ENCODE results near the gene HMCN2. TPM values are rescaled to one million over a fixed set of nuclear protein-coding genes. Genes with fewer than 3 reads are reported as not detected.

The HMCN2 gene
- total RNA-seq, 2 donors from 2014 or later, result 2.9 to 5.5 TPM

GRCh38 chr9:130306823-130307666 lies 41.5 kb downstream of the HMCN2 start:
- Histone ChIP-seq H3K4me1 (replicated peaks) (no peaks in the 10 kb centered on the region), H3K27ac (no peak overlapping the region), H3K36me3 (no peaks in the 10 kb centered on the region), H3K4me3 (no peak overlapping the region), H3K27me3 (replicated peaks; ENCODE audit: insufficient read depth) (no peaks in the 10 kb centered on the region), H3K9me3 (no peaks in the 10 kb centered on the region)
- no peak for DNase-seq (ENCODE audit: low spot score)
- 76% methylated on average over 21 of the region's 21 CpGs for WGBS
- intact Hi-C loops (cut with DNase I), result no loop called here
- TF ChIP-seq POLR2AphosphoS5 (IDR thresholded peaks at IDR 0.05) (no peak), CTCF (IDR thresholded peaks at IDR 0.05) (no peak), POLR2A (IDR thresholded peaks at IDR 0.05) (no peak)

- no peaks in the 10 kb centered on the region for H3K4me1 ChIP-seq (replicated peaks)
- TF ChIP-seq CTCF (IDR thresholded peaks at IDR 0.05) (no peak), POLR2A (IDR thresholded peaks at IDR 0.05) (no peak), POLR2AphosphoS5 (IDR thresholded peaks at IDR 0.05) (no peak)
- WGBS, result 93% methylated on average over 5 of the region's 5 CpGs
Measured at GRCh38 chr9:130307667-130307943, 42.0 kb downstream of the HMCN2 start.

GRCh38 chr9:130308081-130308571 lies 42.6 kb downstream of the HMCN2 start:
- 73% methylated on average over 14 of the region's 14 CpGs for WGBS
- intact Hi-C loops (cut with DNase I), result no loop called here
- Histone ChIP-seq H3K4me3 (no peak overlapping the region), H3K27ac (no peak overlapping the region), H3K27me3 (replicated peaks; ENCODE audit: insufficient read depth) (no peaks in the 10 kb centered on the region), H3K36me3 (no peaks in the 10 kb centered on the region), H3K4me1 (replicated peaks) (no peaks in the 10 kb centered on the region), H3K9me3 (no peaks in the 10 kb centered on the region)
- TF ChIP-seq POLR2AphosphoS5 (IDR thresholded peaks at IDR 0.05) (no peak), CTCF (IDR thresholded peaks at IDR 0.05) (no peak), POLR2A (IDR thresholded peaks at IDR 0.05) (no peak)
- no peak for DNase-seq (ENCODE audit: low spot score)

More at GRCh38 chr9:130307667-130307943, 42.0 kb downstream of the HMCN2 start:
- H3K4me3 ChIP-seq, result no peak overlapping the region
- H3K36me3 ChIP-seq, result no peaks in the 10 kb centered on the region
- H3K9me3 ChIP-seq, result no peaks in the 10 kb centered on the region
- H3K27me3 ChIP-seq (replicated peaks; ENCODE audit: insufficient read depth), result no peaks in the 10 kb centered on the region
- DNase-seq (ENCODE audit: low spot score), result no peak
- intact Hi-C loops (cut with DNase I), result no loop called here
- H3K27ac ChIP-seq, result no peak overlapping the region

- Histone ChIP-seq H3K9me3 (no peaks in the 10 kb centered on the region), H3K27ac (no peak overlapping the region), H3K4me3 (no peak overlapping the region), H3K4me1 (replicated peaks) (no peaks in the 10 kb centered on the region), H3K36me3 (no peaks in the 10 kb centered on the region), H3K27me3 (replicated peaks; ENCODE audit: insufficient read depth) (no peaks in the 10 kb centered on the region)
- intact Hi-C loops (cut with DNase I), result no loop called here
- 92% methylated on average over 13 of the region's 13 CpGs for WGBS
- TF ChIP-seq POLR2A (IDR thresholded peaks at IDR 0.05) (no peak), POLR2AphosphoS5 (IDR thresholded peaks at IDR 0.05) (no peak)
- no peak for DNase-seq (ENCODE audit: low spot score)
Measured at GRCh38 chr9:130309689-130310455, 44.3 kb downstream of the HMCN2 start.

- H3K36me3 ChIP-seq, result no peaks in the 10 kb centered on the region
- 90% methylated on average over 9 of the region's 9 CpGs for WGBS
- H3K4me1 ChIP-seq (replicated peaks), result no peaks in the 10 kb centered on the region
- intact Hi-C loops (cut with DNase I), result no loop called here
- no peaks in the 10 kb centered on the region for H3K9me3 ChIP-seq
- no peak overlapping the region for H3K27ac ChIP-seq
- TF ChIP-seq POLR2AphosphoS5 (IDR thresholded peaks at IDR 0.05), result no peak
- no peak for TF ChIP-seq CTCF (IDR thresholded peaks at IDR 0.05)
- TF ChIP-seq POLR2A (IDR thresholded peaks at IDR 0.05), result no peak
- no peak for DNase-seq (ENCODE audit: low spot score)
- H3K4me3 ChIP-seq, result no peak overlapping the region
- H3K27me3 ChIP-seq (replicated peaks; ENCODE audit: insufficient read depth), result no peaks in the 10 kb centered on the region
Measured at GRCh38 chr9:130310456-130310855, 44.9 kb downstream of the HMCN2 start.

Measured in prostate gland (tissue), 2 donors.